NCI-H2107 treated with DMSO at 0.1 percent for 48 hours (cell line): ENCODE data around the gene USP50.
"Not testable (repeated sequence)": the region's sequence is repeated elsewhere in the genome, so short reads cannot be mapped to it uniquely, and the experiment has no call there.

Experiments used
- DNase-seq: peaks from one replicate; lab custom pipeline; 2025; ENCODE audit not compliant: unreplicated experiment; lab: John Stamatoyannopoulos, UW

USP50 gene

GRCh38 chr15:50546566-50546965 lies at the start of gene USP50:
Gene USP50, minus strand, starts transcription at chr15:50546666. Its CDS starts 141 bp downstream, at chr15:50546525.
- no peak for DNase-seq

GRCh38 chr15:50594311-50594710 lies 47.8 kb upstream of the USP50 start:
- no peak for DNase-seq

- DNase-seq = no peak
Measured at GRCh38 chr15:50593761-50594160, 47.3 kb upstream of the USP50 start.

- DNase-seq = no peak
Measured at GRCh38 chr15:50590288-50590687, 43.8 kb upstream of the USP50 start.

GRCh38 chr15:50577492-50577891 lies 31.0 kb upstream of the USP50 start:
- DNase-seq = no peak

GRCh38 chr15:50576166-50576565 lies 29.7 kb upstream of the USP50 start:
- DNase-seq = no peak

- not testable (repeated sequence) for DNase-seq
Measured at GRCh38 chr15:50573842-50574241, 27.4 kb upstream of the USP50 start.

- no peak for DNase-seq
Measured at GRCh38 chr15:50563756-50564155, 17.3 kb upstream of the USP50 start.

- DNase-seq = no peak
Measured at GRCh38 chr15:50562735-50563640, 16.5 kb upstream of the USP50 start.

- DNase-seq = no peak
Measured at GRCh38 chr15:50558012-50558411, 11.5 kb upstream of the USP50 start.

GRCh38 chr15:50556642-50557371 lies 10.3 kb upstream of the USP50 start:
- DNase-seq = no peak

GRCh38 chr15:50552238-50552637 lies 5.8 kb upstream of the USP50 start:
- no peak for DNase-seq

GRCh38 chr15:50549326-50549725 lies 2.9 kb upstream of the USP50 start:
- DNase-seq = no peak

GRCh38 chr15:50544368-50544767 lies 2.1 kb downstream of the USP50 start:
- no peak for DNase-seq

GRCh38 chr15:50543556-50543955 lies 2.9 kb downstream of the USP50 start:
- DNase-seq = no peak

- no peak for DNase-seq
Measured at GRCh38 chr15:50542887-50543210, 3.6 kb downstream of the USP50 start.

GRCh38 chr15:50531766-50532165 lies 14.7 kb downstream of the USP50 start:
- DNase-seq = no peak

- no peak for DNase-seq
Measured at GRCh38 chr15:50531163-50531562, 15.3 kb downstream of the USP50 start.

GRCh38 chr15:50523851-50524251 lies 22.6 kb downstream of the USP50 start:
- DNase-seq = no peak

- no peak for DNase-seq
Measured at GRCh38 chr15:50519740-50520425, 26.6 kb downstream of the USP50 start.

- DNase-seq = no peak
Measured at GRCh38 chr15:50513001-50513400, 33.5 kb downstream of the USP50 start.

- no peak for DNase-seq
Measured at GRCh38 chr15:50506121-50506520, 40.3 kb downstream of the USP50 start.
